Skeletal muscle tissue (tissue), 4 donors: ENCODE measurements around the gene IP6K3. TPM values are rescaled to one million over a fixed set of nuclear protein-coding genes. Genes with fewer than 3 reads are reported as not detected.

ENCODE experiments used
- H3K27ac ChIP-seq: one replicate; pipeline ENCODE4 v1.7.0; 2013; ENCODE audit warnings: mild to moderate bottlenecking, low read depth, low read length, inconsistent platforms
- H3K27me3 ChIP-seq, 3 donors: one replicate each; pipeline ENCODE4 v1.7.0; 2013; ENCODE audit warnings: low read length in 3 of 3; ENCODE audit not compliant: control insufficient read depth in 3 of 3, insufficient read depth in 3 of 3
- H3K36me3 ChIP-seq, 3 donors: one replicate each; pipeline ENCODE4 v1.7.0; 2013; ENCODE audit warnings: low read length in 3 of 3; ENCODE audit not compliant: control insufficient read depth in 3 of 3, insufficient read depth in 3 of 3
- H3K4me1 ChIP-seq, 3 donors: one replicate each; pipeline ENCODE4 v1.7.0; 2013; ENCODE audit warnings: low read length in 3 of 3, mild to moderate bottlenecking in 3 of 3; ENCODE audit not compliant: control insufficient read depth in 3 of 3, insufficient read depth in 3 of 3
- H3K4me3 ChIP-seq, 3 donors: one replicate each; pipeline ENCODE4 v1.7.0; 2013; ENCODE audit warnings: low read length in 3 of 3
- H3K9ac ChIP-seq, 3 donors: one replicate each; pipeline ENCODE4 v1.7.0; 2013; ENCODE audit warnings: low read length in 3 of 3, mild to moderate bottlenecking in 3 of 3, moderate library complexity in 2 of 3, low read depth in 1 of 3
- H3K9me3 ChIP-seq, 3 donors: one replicate each; pipeline ENCODE4 v1.7.0; 2013; ENCODE audit warnings: low read length in 3 of 3; ENCODE audit not compliant: control insufficient read depth in 3 of 3
- total RNA-seq: library from RNA; depleted of rRNA; stranded (reverse); fragments of >200 nt; gene quantifications from one replicate; pipeline ENCODE4 v1.2.3, GENCODE V29; 2014
- donor health status: Osteomylitis.

Gene IP6K3
- total RNA-seq, 1 donor from 2014 or later: 13.6 TPM

GRCh38 chr6:33778444-33779121 lies 31.9 kb upstream of the IP6K3 start:
- H3K27ac ChIP-seq: no peak overlapping the region
- peaks cover 0 to 7% (median 0%) of the 10 kb centered on the region in 3 donors for H3K4me1 ChIP-seq
- H3K9ac ChIP-seq: no peak overlapping the region
- no peak overlapping the region for H3K4me3 ChIP-seq
- peaks cover 83 to 90% (median 87%) of the 10 kb centered on the region in 3 donors for H3K36me3 ChIP-seq
- H3K27me3 ChIP-seq: no peaks in the 10 kb centered on the region
- H3K9me3 ChIP-seq: no peaks in the 10 kb centered on the region

DNA sequence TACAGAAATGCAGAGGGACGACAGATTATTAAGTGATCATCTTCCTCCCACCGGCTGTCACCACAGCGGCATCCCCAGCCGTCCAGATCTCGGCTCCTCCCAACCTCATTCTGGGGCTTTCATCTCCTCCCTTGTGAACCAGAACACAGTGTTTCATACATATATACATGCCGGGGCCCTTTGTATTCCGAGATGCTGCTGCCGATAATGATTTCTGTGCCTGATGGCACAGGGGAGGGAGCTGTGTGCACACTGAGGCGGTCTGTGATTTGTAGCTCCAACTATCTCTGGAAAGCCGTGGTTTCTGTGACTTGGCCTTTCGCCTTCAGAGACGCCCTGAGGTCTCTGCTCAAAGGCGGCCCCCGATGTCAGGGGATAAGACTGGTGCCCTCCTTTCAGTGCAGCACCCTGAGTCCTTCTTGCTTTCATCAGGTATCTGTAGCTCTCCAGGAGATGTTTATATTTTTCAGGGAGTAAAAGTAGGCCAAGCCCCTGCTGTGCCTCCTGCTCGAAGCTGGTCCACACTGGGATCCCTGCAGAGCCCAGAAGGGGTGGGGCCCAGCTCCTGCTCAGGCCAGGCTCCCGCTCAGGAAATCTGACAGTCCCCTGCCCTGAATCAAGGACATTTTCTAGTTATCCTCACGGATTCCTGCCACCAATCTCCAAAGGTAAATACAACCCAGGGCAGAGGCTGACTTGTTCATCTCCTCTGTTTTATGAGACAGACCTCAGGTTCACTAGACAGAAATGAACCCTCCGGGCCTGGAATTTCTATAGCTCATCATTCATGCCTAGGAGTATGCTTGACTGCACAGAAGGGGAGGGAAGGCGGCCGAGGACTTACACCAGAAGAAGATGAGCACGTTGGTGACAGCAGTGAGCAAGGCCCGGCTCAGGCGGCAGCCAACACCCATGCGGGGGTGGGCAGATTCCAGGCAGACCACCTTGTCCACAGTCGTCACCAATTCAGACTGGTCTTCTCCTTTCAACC lies 31.0 kb upstream of the IP6K3 start:
- no peaks in the 10 kb centered on the region for H3K9me3 ChIP-seq
- H3K9ac ChIP-seq: no peak overlapping the region
- H3K36me3 ChIP-seq: peaks cover 78 to 90% (median 86%) of the 10 kb centered on the region in 3 donors
- H3K27me3 ChIP-seq: no peaks in the 10 kb centered on the region
- peaks cover 0 to 7% (median 0%) of the 10 kb centered on the region in 3 donors for H3K4me1 ChIP-seq
- H3K27ac ChIP-seq: no peak overlapping the region
- H3K4me3 ChIP-seq: no peak overlapping the region

DNA sequence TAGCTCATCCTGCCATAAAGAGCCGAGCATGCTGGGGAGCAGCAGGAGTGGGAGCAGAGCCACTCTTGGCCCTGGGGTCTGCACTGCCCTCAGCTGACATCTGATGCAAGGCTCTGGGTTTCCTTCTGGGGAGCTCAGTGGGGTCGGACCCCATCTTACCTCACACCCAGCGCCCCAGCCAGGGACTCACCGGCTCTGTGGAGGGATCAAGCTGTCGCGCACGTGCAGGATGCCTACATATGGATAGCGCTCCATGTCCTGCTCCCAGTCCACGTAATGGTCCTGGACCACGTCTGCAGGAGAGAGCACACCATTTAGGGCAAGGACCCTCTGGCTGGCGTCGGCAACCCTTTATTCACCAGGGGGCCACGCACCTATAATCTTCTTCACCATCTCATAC lies 30.1 kb upstream of the IP6K3 start:
- H3K36me3 ChIP-seq: peaks cover 76 to 88% (median 84%) of the 10 kb centered on the region in 3 donors
- H3K9me3 ChIP-seq: no peaks in the 10 kb centered on the region
- peaks cover 7 to 9% (median 9%) of the 10 kb centered on the region in 3 donors for H3K4me1 ChIP-seq

DNA sequence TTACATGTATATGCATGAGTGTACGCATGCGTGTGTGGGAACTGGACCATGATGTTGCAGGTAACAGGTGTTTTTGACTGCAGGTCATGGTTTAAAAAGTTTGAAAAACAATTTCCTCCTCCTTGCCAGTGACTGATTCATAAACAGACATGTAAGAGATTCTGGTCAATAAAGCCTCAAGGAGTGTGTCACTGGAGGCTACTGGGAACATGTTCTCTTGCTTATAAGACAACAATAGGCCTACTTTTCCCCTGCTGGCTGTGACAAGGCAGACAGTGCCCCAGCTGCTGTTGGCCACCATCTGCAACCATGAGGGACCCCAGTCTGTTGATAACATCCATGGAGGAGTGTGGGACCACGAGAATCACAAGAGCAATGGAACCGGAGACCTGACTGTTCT lies 29.5 kb upstream of the IP6K3 start:
- peaks cover 74 to 86% (median 81%) of the 10 kb centered on the region in 3 donors for H3K36me3 ChIP-seq
- H3K27me3 ChIP-seq: no peaks in the 10 kb centered on the region
- H3K4me1 ChIP-seq: peaks cover 13 to 14% (median 13%) of the 10 kb centered on the region in 3 donors
- no peak overlapping the region for H3K27ac ChIP-seq
- H3K9ac ChIP-seq: no peak overlapping the region
- H3K9me3 ChIP-seq: no peaks in the 10 kb centered on the region
- no peak overlapping the region for H3K4me3 ChIP-seq

More for the DNA sequence above, 30.1 kb upstream of the IP6K3 start:
- Histone ChIP-seq H3K4me3 (no peak overlapping the region), H3K27ac (no peak overlapping the region), H3K27me3 (no peaks in the 10 kb centered on the region), H3K9ac (no peak overlapping the region)

- H3K9me3 ChIP-seq: no peaks in the 10 kb centered on the region
- peaks cover 64 to 73% (median 72%) of the 10 kb centered on the region in 3 donors for H3K36me3 ChIP-seq
- no peak overlapping the region for H3K27ac ChIP-seq
- no peak overlapping the region for H3K4me3 ChIP-seq
- H3K4me1 ChIP-seq: peaks cover 27 to 28% (median 27%) of the 10 kb centered on the region in 3 donors
- H3K27me3 ChIP-seq: no peaks in the 10 kb centered on the region
- H3K9ac ChIP-seq: no peak overlapping the region
Observed at GRCh38 chr6:33774774-33775173, 28.1 kb upstream of the IP6K3 start.

DNA sequence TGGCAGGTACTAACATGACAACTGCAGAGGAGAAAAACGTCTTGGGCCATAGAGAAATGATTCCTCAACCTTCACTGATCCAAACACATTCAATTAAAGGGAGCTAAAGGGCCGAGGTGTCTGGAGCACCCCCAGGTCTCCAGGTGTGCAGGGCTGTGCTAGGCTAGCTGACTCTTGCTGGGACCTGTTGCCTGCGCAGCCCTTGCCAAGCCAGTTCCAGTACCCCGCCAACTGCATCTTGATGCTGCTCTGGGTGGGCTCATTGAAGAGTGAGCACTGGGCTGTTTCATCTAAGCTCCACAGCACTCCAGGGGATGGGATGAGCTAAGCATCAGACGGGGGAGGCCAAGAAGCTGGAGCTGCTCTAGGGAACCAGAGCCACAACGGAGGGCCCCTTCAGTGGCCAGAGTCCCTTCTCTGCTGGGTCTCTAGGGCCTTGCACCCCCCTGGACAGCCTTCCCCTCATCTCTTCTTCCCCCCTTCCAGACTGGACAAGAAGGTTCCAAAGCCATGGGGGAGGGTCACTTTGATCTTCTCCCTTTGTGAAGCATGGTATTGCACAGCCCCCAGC lies 26.3 kb upstream of the IP6K3 start:
- H3K9ac ChIP-seq: no peak overlapping the region
- peaks cover 46 to 55% (median 54%) of the 10 kb centered on the region in 3 donors for H3K36me3 ChIP-seq
- peaks cover 36 to 45% (median 36%) of the 10 kb centered on the region in 3 donors for H3K4me1 ChIP-seq
- no peaks in the 10 kb centered on the region for H3K9me3 ChIP-seq
- no peak overlapping the region for H3K4me3 ChIP-seq
- no peak overlapping the region for H3K27ac ChIP-seq
- no peaks in the 10 kb centered on the region for H3K27me3 ChIP-seq

GRCh38 chr6:33772082-33772830 lies 25.6 kb upstream of the IP6K3 start:
- Histone ChIP-seq H3K4me1 (peaks cover 36 to 50% (median 39%) of the 10 kb centered on the region in 3 donors), H3K9me3 (no peaks in the 10 kb centered on the region), H3K4me3 (peak overlapping the region in 1 of 3 donors; percentile 58), H3K27me3 (no peaks in the 10 kb centered on the region), H3K27ac (peak overlapping the region; percentile 26), H3K9ac (peak overlapping the region in 2 of 3 donors; percentile 57 to 69), H3K36me3 (peaks cover 39 to 47% (median 47%) of the 10 kb centered on the region in 3 donors)

GRCh38 chr6:33771146-33772081 lies 24.7 kb upstream of the IP6K3 start:
- H3K27ac ChIP-seq: peak overlapping the region; percentile 26
- H3K36me3 ChIP-seq: peaks cover 31 to 39% (median 38%) of the 10 kb centered on the region in 3 donors
- no peaks in the 10 kb centered on the region for H3K9me3 ChIP-seq
- H3K27me3 ChIP-seq: no peaks in the 10 kb centered on the region
- H3K4me3 ChIP-seq: peak overlapping the region in 2 of 3 donors; percentile 27 to 58
- peaks cover 36 to 50% (median 39%) of the 10 kb centered on the region in 3 donors for H3K4me1 ChIP-seq
- H3K9ac ChIP-seq: peak overlapping the region; percentile 4 to 74 (median 57)
